ENCODE data around the gene SMAD6.

- TF ChIP-seq CTCF (conservative IDR thresholded peaks at IDR 0.05 in 1 of 2, IDR thresholded peaks at IDR 0.05 in 1 of 2; ENCODE audit: low read depth in 1 of 2, low read length in 2 of 2), result no peak
- TF ChIP-seq EZH2 (IDR thresholded peaks at IDR 0.05; ENCODE audit: low read length, missing control alignments), result no peak
These were observed 128.3 kb downstream of the SMAD6 start for GRCh38 chr15:66830358-66830757.

All from fibroblast of lung (primary cell).